GM12878 (cell line): ENCODE data around the gene TANC1. TPM values are rescaled to one million over a fixed set of nuclear protein-coding genes. Genes with fewer than 3 reads are reported as not detected.

ENCODE experiments used
- ATAC-seq: fragments of 200-7000 bp; cut with Tn5 transposase; 3 replicates; pipeline ENCODE4 v1.9.1; 2020; ENCODE audit warnings: mild to moderate bottlenecking, moderate library complexity
- BruUV-seq: library from RNA; stranded (reverse); fragments of 400-500 nt; replicated peaks from 2 replicates; lab custom pipeline; 2021; lab: Mats Ljungman, UMichigan
- CTCF ChIA-PET: fragments of 300-600 bp; sonication (Branson Sonifier 250); formaldehyde crosslinking; extraction: SDS; loops from one replicate; lab custom pipeline; 2021; ENCODE audit warnings: inconsistent platforms; lab: Yijun Ruan, JAX
- POLR2A ChIA-PET: fragments of 350-600 bp; formaldehyde crosslinking; extraction: SDS; loops from one replicate; lab custom pipeline; 2021; ENCODE audit warnings: inconsistent platforms; lab: Charles Lee
- RAD21 ChIA-PET: fragments of 300-600 bp; sonication (Branson Sonifier 250); formaldehyde crosslinking; loops from one replicate; lab custom pipeline; 2023; ENCODE audit warnings: antibody characterized with exemption; ENCODE audit not compliant: unreplicated experiment; lab: Charles Lee
- SMC1A ChIA-PET: fragments of 300-600 bp; sonication (Branson Sonifier 250); formaldehyde crosslinking; loops from one replicate; lab custom pipeline; 2023; ENCODE audit not compliant: unreplicated experiment, uncharacterized antibody; lab: Charles Lee
- DNase-seq: peaks from one replicate; pipeline ENCODE4 v3.0.0-alpha.2; 2011; ENCODE audit warnings: low read depth, low spot score
- FAIRE-seq: peaks from 3 replicates; lab custom pipeline; 2011; peaks lifted over from hg19 to GRCh38; lab: Jason Lieb, UNC
- H2AFZ ChIP-seq: 2 replicates; pipeline ENCODE4 v1.6.0; 2011; ENCODE audit warnings: low read depth, low read length, control low read depth; ENCODE audit not compliant: control insufficient read depth
- H3K27ac ChIP-seq: 2 replicates; pipeline ENCODE4 v1.5.1; 2011; ENCODE audit warnings: control low read depth; ENCODE audit not compliant: control insufficient read depth, insufficient read depth
- H3K27me3 ChIP-seq, 2 experiments: replicated peaks in 1 of 2; 2 replicates each; pipeline versions ENCODE4 v1.6.0 to v1.6.1; 2011; ENCODE audit warnings: low read length in 1 of 2; ENCODE audit not compliant: control insufficient read depth in 2 of 2, insufficient read depth in 2 of 2
- H3K36me3 ChIP-seq, 2 experiments: 2 replicates each; pipeline ENCODE4 v1.5.1; 2011; ENCODE audit warnings: low read length in 1 of 2; ENCODE audit not compliant: control insufficient read depth in 2 of 2, insufficient read depth in 2 of 2
- H3K4me1 ChIP-seq: 2 replicates; pipeline ENCODE4 v1.6.1; 2011; ENCODE audit warnings: mild to moderate bottlenecking, low read length, moderate library complexity, mixed read lengths; ENCODE audit not compliant: control insufficient read depth, insufficient read depth
- H3K4me2 ChIP-seq: 2 replicates; pipeline ENCODE4 v1.6.0; 2011; ENCODE audit warnings: control low read depth; ENCODE audit not compliant: control insufficient read depth, insufficient read depth
- H3K4me3 ChIP-seq: fragments of 200-600 bp; sonication (generic); 2 replicates; pipeline ENCODE4 v1.5.1; 2016
- H3K79me2 ChIP-seq: 2 replicates; pipeline ENCODE4 v1.6.0; 2011; ENCODE audit warnings: low read length; ENCODE audit not compliant: control insufficient read depth, insufficient read depth
- H3K9ac ChIP-seq: 2 replicates; pipeline ENCODE4 v1.8.0; 2011; ENCODE audit warnings: low read length, control low read depth, mixed read lengths; ENCODE audit not compliant: control insufficient read depth, insufficient read depth
- H3K9me3 ChIP-seq: replicated peaks from 3 replicates; pipeline ENCODE4 v1.5.1; 2011; ENCODE audit warnings: mild to moderate bottlenecking, low read length; ENCODE audit not compliant: control insufficient read depth, insufficient read depth
- H4K20me1 ChIP-seq: 2 replicates; pipeline ENCODE4 v1.6.0; 2011; ENCODE audit not compliant: control insufficient read depth, insufficient read depth
- CEBPB ChIP-seq, 2 experiments: fragments of 150-350 bp in 1 of 2; IDR thresholded peaks; 2 replicates each; pipeline ENCODE4 v1.6.1; 2012 to 2014; ENCODE audit warnings: low read depth in 2 of 2, low read length in 2 of 2, borderline replicate concordance in 1 of 2, inconsistent platforms in 1 of 2
- CREM ChIP-seq: IDR thresholded peaks from 2 replicates; pipeline ENCODE4 v1.6.1; 2014; ENCODE audit warnings: antibody characterized with exemption, low read depth
- FOS ChIP-seq: IDR thresholded peaks from 3 replicates; pipeline ENCODE4 v1.6.1; 2011; ENCODE audit warnings: borderline replicate concordance; ENCODE audit not compliant: insufficient read length; ENCODE audit errors: extremely low read depth
- HCFC1 ChIP-seq: fragments of 150-350 bp; IDR thresholded peaks from 2 replicates; pipeline ENCODE4 v1.6.1; 2014; ENCODE audit warnings: low read length
- NRF1 ChIP-seq: conservative IDR thresholded peaks from 2 replicates; pipeline ENCODE4 v1.6.1; 2011; ENCODE audit warnings: mild to moderate bottlenecking, low read depth, low read length, improper control_type of control experiment
- RAD21 ChIP-seq: IDR thresholded peaks from 2 replicates; pipeline ENCODE4 v1.6.1; 2011; ENCODE audit warnings: mild to moderate bottlenecking, low read depth, low read length, moderate library complexity; ENCODE audit not compliant: insufficient read depth
- RELA ChIP-seq: fragments of 450-650 bp; IDR thresholded peaks from 2 replicates; pipeline ENCODE4 v1.8.0; 2014; ENCODE audit warnings: borderline replicate concordance; ENCODE audit not compliant: partially characterized antibody
- RUNX3 ChIP-seq: IDR thresholded peaks from 2 replicates; pipeline ENCODE4 v1.6.1; 2012; ENCODE audit warnings: low read length, inconsistent platforms
- SRF ChIP-seq, 2 experiments: IDR thresholded peaks; 2 replicates each; pipeline ENCODE4 v1.6.1; 2011; ENCODE audit warnings: low read depth in 2 of 2, low read length in 2 of 2, mild to moderate bottlenecking in 1 of 2, moderate library complexity in 1 of 2
- WGBS: methylation state at CpG from one replicate; pipeline ENCODE4 v1.1.6; 2016; ENCODE audit warnings: low lambda C conversion rate; ENCODE audit not compliant: insufficient replicate concordance, insufficient coverage; ENCODE audit errors: missing lambda C conversion rate; 5-methylcytosine and 5-hydroxymethylcytosine counted together
- in situ Hi-C: fragments of 300-500 bp; cut with MboI; formaldehyde crosslinking; loops from 9 replicates; pipeline ENCODE4 v1.14.3; 2018; ENCODE audit warnings: mixed read lengths
- intact Hi-C: fragments of 100-400 bp; cut with micrococcal nuclease; formaldehyde crosslinking; loops from one replicate; pipeline ENCODE4 v1.14.2; 2022; ENCODE audit not compliant: unreplicated experiment
- polyA plus RNA-seq, 11 experiments: library from polyadenylated mRNA; depleted of rRNA in 4 of 11; unstranded in 6 of 11; stranded (reverse) in 5 of 11; fragments of >200 nt; fragmentation: Nextera tagmentation in 4 of 11; fragmentation: Illumina TruSeq in 1 of 11; extraction: Ambion mirVana in 4 of 11; extraction: Trizol in 1 of 11; gene quantifications; 1 replicate in 1 of 11; 2 replicates in 10 of 11; pipeline versions ENCODE4 v1.2.1 to v1.2.3, GENCODE V29; 2011 to 2016; ENCODE audit warnings: inconsistent platforms in 2 of 11, missing spikeins in 2 of 11, low read depth in 1 of 11
- total RNA-seq, 4 experiments: library from RNA; depleted of rRNA in 3 of 4; stranded (reverse); fragments of >200 nt in 3 of 4; fragmentation: Illumina TruSeq in 1 of 4; extraction: Trizol in 1 of 4; gene quantifications; 2 replicates each; pipeline versions ENCODE4 v1.2.1 to v1.2.3, GENCODE V29; 2013 to 2021
- TF ChIP-seq, protein P1 (sequence below): fragments of 450-650 bp; IDR thresholded peaks from 2 replicates; pipeline ENCODE4 v1.6.1; 2018; ENCODE audit warnings: mild to moderate bottlenecking, low read depth, moderate library complexity; ENCODE audit not compliant: partially characterized antibody
- TF ChIP-seq, protein P2 (sequence below): fragments of 450-650 bp; IDR thresholded peaks from 2 replicates; pipeline ENCODE4 v1.6.1; 2016; ENCODE audit warnings: mild to moderate bottlenecking
- TF ChIP-seq, protein P3 (sequence below): IDR thresholded peaks from 2 replicates; pipeline ENCODE4 v1.6.1; 2011; ENCODE audit warnings: low read depth, mild to moderate bottlenecking, low read length, moderate library complexity, borderline replicate concordance; ENCODE audit errors: extremely low read depth

TANC1 gene
- total and polyA plus RNA-seq, 10 of the 15 experiments (the other 5 are each of a cell fraction or from before 2014, with no cell fraction given), result 0.05 to 5.0 (median 0.34) TPM

DNA sequence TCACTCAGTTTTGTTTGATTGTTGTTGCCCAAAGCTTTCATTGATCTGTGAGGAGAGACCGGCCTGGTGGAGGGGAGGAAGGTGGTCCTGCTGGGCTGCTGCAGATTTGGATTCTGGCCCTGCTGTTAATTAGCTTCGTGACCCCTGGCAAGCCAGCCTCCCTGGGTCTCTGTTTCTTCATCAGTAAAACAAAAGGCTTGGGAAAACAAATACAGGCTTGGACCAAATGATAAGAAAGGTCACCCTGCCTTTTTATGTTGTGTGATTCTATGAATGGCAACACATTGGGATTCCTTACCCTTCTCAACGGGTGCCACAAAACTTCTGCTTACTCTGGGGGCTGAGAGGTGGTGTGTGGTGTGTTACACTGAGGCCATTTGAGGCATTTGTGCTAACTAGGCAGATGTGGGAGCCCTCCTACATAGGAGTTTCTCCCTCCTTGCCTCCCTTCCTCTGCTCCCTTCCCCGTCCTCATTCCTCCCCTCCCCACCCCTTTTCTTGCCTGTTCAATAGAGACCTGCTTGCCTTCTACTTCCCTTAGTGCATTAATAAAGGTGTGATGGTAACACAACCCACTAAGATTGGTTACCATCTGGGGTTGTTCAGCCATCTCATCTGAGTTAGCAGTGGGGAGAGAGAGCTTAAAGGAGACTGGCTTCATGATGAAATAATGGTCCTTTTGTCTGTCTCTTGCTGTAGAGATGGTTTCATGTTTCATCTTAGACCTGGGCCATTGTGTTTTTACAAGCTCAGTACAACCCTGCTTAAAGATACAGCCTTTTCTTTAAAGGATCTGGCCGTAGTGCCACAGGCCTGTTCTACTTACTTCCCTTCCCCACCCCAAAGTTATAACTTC, 96.2 kb downstream of the TANC1 start (continued):
- TF ChIP-seq, protein P1, sequence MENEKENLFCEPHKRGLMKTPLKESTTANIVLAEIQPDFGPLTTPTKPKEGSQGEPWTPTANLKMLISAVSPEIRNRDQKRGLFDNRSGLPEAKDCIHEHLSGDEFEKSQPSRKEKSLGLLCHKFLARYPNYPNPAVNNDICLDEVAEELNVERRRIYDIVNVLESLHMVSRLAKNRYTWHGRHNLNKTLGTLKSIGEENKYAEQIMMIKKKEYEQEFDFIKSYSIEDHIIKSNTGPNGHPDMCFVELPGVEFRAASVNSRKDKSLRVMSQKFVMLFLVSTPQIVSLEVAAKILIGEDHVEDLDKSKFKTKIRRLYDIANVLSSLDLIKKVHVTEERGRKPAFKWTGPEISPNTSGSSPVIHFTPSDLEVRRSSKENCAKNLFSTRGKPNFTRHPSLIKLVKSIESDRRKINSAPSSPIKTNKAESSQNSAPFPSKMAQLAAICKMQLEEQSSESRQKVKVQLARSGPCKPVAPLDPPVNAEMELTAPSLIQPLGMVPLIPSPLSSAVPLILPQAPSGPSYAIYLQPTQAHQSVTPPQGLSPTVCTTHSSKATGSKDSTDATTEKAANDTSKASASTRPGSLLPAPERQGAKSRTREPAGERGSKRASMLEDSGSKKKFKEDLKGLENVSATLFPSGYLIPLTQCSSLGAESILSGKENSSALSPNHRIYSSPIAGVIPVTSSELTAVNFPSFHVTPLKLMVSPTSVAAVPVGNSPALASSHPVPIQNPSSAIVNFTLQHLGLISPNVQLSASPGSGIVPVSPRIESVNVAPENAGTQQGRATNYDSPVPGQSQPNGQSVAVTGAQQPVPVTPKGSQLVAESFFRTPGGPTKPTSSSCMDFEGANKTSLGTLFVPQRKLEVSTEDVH, result no peak
- TF ChIP-seq HCFC1 (no peak), CEBPB (IDR thresholded peaks at IDR 0.05; ENCODE audit: borderline replicate concordance in 1 of 2, low read depth in 2 of 2, low read length in 2 of 2) (no peak)

DNA sequence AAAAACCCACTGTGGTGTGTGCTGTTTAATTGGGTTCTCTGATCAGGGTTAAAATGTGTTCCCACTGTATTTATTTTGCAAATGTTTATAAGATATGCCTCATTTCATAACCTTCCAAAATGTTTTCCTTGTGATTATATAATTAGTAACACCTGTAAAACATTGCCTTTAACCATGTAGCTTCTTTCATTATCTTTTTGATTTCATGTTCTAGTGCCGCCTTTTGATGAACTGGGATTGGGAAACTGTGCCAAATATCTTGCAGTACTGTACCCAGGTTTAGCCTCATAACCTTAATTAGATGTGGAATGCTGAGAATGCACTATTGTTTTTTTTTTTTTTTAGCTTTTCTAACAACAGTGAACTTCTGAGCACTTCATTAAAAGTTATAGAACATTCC, 96.9 kb downstream of the TANC1 start:
- ATAC-seq (no peak), DNase-seq (no peak), FAIRE-seq (no peak)
- no peak for TF ChIP-seq SRF (IDR thresholded peaks at IDR 0.05; ENCODE audit: low read depth in 2 of 2, low read length in 2 of 2)
- TF ChIP-seq RELA, result no peak
- no peak for TF ChIP-seq CREM
- TF ChIP-seq, protein P2, sequence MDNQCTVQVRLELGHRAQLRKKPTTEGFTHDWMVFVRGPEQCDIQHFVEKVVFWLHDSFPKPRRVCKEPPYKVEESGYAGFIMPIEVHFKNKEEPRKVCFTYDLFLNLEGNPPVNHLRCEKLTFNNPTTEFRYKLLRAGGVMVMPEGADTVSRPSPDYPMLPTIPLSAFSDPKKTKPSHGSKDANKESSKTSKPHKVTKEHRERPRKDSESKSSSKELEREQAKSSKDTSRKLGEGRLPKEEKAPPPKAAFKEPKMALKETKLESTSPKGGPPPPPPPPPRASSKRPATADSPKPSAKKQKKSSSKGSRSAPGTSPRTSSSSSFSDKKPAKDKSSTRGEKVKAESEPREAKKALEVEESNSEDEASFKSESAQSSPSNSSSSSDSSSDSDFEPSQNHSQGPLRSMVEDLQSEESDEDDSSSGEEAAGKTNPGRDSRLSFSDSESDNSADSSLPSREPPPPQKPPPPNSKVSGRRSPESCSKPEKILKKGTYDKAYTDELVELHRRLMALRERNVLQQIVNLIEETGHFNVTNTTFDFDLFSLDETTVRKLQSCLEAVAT, result no peak
- no peak for TF ChIP-seq FOS
- TF ChIP-seq NRF1, result no peak
- TF ChIP-seq RUNX3, result no peak
- TF ChIP-seq, protein P3, sequence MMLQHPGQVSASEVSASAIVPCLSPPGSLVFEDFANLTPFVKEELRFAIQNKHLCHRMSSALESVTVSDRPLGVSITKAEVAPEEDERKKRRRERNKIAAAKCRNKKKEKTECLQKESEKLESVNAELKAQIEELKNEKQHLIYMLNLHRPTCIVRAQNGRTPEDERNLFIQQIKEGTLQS, result no peak
- no peak for TF ChIP-seq RAD21
- H3K27ac ChIP-seq, result no peak overlapping the region
- H3K27me3 ChIP-seq, result no peaks in the 10 kb centered on the region
- WGBS, result 89% methylated on average over 1 of the region's 1 CpG
- no peaks in the 10 kb centered on the region for H3K79me2 ChIP-seq
- no peak overlapping the region for H2AFZ ChIP-seq
- no peaks in the 10 kb centered on the region for H4K20me1 ChIP-seq
- intact Hi-C loops, result no loop called here
- in situ Hi-C loops, result no loop called here
- no peak overlapping the region for H3K9ac ChIP-seq
- ChIA-PET CTCF (no interaction called here), POLR2A (no interaction called here), RAD21 (no interaction called here), SMC1A (no interaction called here)
- BruUV-seq, result no TSS peak
- no peaks in the 10 kb centered on the region for H3K4me1 ChIP-seq
- H3K9me3 ChIP-seq, result no peaks in the 10 kb centered on the region
- no peak overlapping the region for H3K4me2 ChIP-seq
- H3K4me3 ChIP-seq, result no peak overlapping the region
- H3K36me3 ChIP-seq, result no peaks in the 10 kb centered on the region
